KOPT-K1 (cell line): ENCODE data around the gene KSR2.

Source experiments
- H3K27ac ChIP-seq: fragments of 200-600 bp; sonication (generic); 2 replicates; pipeline ENCODE4 v1.5.1; 2016; ENCODE audit warnings: antibody characterized with exemption, mild to moderate bottlenecking, low read depth, low read length; ENCODE audit not compliant: poor library complexity, severe bottlenecking
- H3K36me3 ChIP-seq: fragments of 200-600 bp; sonication (generic); 2 replicates; pipeline ENCODE4 v1.5.1; 2017; ENCODE audit warnings: antibody characterized with exemption, mild to moderate bottlenecking, low read length, moderate library complexity; ENCODE audit not compliant: insufficient read depth
- H3K9me3 ChIP-seq: fragments of 200-600 bp; sonication (generic); 2 replicates; pipeline ENCODE4 v1.5.1; 2017; ENCODE audit warnings: antibody characterized with exemption, low read length, mild to moderate bottlenecking; ENCODE audit not compliant: insufficient read depth, poor library complexity, severe bottlenecking

Gene KSR2

DNA sequence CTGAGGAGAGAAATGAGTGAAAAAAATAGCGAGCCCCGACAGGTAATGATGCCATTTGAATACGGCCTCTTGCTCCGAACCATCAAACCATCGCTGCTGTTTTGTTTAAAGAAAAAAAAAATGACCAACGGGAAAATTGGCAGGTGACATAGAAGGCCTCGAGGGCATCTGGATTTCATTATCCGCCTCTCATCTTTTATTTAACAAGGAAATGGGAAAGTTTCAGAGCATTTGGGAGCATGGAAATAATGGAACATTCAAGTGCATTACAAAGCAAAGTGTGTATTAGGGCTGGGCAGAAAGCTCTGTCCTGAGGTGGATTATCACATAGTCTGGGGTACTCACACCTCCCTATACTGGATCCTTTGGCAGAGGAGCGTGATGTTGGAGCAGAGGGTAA is 258.7 kb downstream of the KSR2 start:
- Histone ChIP-seq H3K36me3 (no peaks in the 10 kb centered on the region), H3K27ac (no peak overlapping the region), H3K9me3 (no peaks in the 10 kb centered on the region)

DNA sequence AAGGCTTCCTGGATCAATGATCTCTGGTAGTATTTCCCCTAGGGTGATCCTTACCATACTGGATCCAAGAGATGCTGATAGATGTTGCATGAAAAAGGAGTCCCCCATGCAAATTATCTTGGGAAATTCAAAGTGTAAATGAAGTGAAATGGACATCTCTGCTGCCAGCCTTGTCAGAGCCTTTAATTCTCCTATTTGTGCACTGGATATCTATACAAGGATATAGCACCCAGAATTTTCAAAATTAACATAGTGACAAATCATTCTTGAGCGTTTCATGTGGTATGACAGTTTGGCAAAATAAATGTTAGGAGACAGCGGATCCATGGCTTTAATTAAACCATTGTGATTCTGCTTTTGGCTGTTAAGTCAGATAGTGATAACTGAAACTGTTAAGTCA is 260.9 kb downstream of the KSR2 start:
- H3K27ac ChIP-seq, result no peak overlapping the region
- no peaks in the 10 kb centered on the region for H3K9me3 ChIP-seq
- H3K36me3 ChIP-seq, result no peaks in the 10 kb centered on the region

DNA sequence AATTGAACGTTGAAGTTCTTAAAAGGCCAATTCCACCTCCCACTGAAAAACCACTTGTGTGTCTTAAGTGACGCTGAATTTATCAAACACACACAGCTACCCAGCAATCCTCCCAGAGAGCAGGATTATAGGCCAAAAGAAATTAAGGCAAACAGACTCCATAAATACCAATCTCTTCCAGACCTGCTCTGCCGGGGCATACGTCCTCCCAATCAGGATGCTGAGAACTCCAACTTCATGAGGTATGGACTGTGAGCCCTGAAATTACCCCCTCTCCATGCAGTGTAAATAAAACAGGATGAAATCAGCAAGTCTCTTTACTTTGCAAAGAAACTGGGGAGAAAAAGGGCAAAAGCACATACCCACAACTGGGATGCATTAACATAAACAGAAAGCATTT is 265.2 kb downstream of the KSR2 start:
- H3K27ac ChIP-seq, result no peak overlapping the region
- H3K9me3 ChIP-seq, result no peaks in the 10 kb centered on the region
- no peaks in the 10 kb centered on the region for H3K36me3 ChIP-seq

DNA sequence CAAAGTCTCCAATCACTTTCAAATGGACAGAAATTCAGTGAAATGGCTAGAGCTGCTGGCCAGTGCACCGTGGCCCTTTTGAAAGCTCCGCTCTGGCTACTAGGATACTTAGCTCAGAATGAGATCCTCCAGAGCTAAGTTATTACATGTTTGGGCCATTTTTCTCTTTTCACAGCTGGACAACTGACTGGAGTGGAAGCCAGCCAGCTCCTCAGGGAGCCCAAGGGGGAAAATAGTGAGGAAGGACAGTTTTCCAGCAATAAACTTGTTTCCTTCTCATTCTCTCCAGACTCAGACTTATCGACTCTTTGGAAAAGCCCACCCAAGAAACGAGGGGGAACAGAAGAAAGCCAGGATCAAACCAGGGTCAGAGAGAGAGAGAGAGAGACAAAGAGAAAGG is 266.0 kb downstream of the KSR2 start:
- Histone ChIP-seq H3K27ac (no peak overlapping the region), H3K36me3 (no peaks in the 10 kb centered on the region), H3K9me3 (no peaks in the 10 kb centered on the region)

DNA sequence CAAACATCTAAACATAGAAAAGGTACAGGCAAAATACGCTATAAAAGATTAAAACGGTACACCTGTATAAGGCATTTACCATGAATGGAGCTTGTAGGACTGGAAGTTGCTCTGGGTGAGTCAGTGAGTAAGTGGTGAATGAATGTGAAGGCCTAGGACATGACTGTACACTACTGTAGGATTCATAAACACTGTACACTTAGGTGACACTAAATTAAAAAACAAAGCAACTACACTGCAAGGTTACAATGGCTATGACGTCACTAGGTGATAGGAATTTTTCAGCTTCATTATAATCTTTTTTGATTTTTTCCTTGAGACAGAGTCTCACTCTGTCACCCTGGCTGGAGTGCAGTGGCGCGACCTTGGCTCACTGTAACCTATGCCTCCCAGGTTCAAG is 269.2 kb downstream of the KSR2 start:
- Histone ChIP-seq H3K27ac (no peak overlapping the region), H3K36me3 (no peaks in the 10 kb centered on the region), H3K9me3 (no peaks in the 10 kb centered on the region)

DNA sequence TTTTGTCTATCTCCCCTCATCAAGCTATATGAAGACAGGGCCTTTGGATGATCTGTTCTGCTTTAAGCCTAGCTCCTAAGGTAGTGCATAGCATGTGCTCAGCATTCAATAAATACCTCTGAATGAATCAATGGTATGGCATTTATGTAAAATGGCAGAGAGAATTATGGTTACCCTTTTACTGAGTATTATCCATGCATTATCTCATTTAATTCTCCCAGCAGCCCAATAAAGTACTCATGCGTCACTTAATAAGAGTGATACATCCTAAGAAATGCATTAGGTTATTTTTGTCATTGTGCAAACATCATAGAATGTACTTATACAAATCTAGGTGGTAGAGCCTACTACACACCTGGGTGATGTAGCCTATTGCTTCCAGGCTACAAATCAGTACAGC is 269.7 kb downstream of the KSR2 start:
- Histone ChIP-seq H3K27ac (no peak overlapping the region), H3K36me3 (no peaks in the 10 kb centered on the region), H3K9me3 (peaks cover 1% of the 10 kb centered on the region)

DNA sequence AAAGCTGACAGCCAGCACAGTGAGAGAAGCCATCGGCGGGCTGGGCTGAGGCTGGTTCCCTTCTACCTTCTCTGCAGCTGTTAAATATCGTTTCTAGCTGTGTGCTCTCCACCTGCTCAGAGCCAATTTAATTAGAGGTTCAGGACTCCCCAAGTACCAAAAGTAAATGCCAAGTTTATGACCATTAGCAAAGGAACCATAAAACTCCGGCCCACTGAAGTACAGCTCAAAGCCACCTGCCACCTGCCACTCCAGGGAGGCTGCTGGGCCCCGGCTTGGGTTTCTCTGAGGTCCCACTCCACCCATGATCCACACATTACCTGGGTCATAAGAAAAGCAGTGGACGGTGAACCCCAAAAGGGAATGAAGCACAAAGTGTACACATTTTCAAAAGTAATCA is 272.8 kb downstream of the KSR2 start:
- Histone ChIP-seq H3K36me3 (no peaks in the 10 kb centered on the region), H3K27ac (no peak overlapping the region), H3K9me3 (peaks cover 8% of the 10 kb centered on the region)

DNA sequence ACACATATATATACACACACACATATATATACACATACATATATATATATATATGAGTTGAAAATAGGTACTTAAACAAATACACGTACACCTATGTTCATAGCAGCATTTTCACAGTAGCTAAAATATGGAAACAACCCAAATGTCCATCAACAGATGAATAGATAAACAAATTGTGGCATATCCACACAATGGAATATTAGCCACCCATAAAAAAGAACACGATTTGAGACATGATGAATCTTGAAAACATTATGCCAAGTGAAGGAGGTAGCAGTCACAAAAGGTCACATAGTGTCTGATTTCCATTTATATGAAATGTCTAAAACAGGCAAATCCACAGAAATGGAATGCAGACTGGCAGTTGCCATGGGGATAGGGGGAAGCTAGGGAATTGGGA is 276.3 kb downstream of the KSR2 start:
- Histone ChIP-seq H3K9me3 (peaks cover 8% of the 10 kb centered on the region), H3K36me3 (no peaks in the 10 kb centered on the region), H3K27ac (no peak overlapping the region)

DNA sequence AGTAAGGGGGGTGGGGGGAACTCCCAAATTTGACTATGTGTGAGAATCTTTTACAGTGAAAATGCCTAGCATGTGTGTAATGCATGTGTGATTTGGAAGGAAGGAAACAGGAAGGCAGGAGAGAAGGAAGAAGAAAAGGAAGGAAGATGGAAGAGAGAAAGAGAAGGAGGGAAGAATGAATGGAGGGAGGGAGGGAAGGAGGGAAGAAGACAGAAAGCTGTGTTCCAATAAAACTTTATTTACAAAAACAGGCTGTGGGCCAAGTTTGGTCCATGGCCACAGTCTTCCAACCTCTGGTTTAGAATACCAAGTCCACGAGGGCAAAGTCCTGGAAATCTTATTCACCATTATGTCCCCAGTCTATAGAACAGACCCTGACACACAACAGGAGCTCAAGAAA is 278.9 kb downstream of the KSR2 start:
- Histone ChIP-seq H3K27ac (no peak overlapping the region), H3K36me3 (no peaks in the 10 kb centered on the region), H3K9me3 (peaks cover 8% of the 10 kb centered on the region)

DNA sequence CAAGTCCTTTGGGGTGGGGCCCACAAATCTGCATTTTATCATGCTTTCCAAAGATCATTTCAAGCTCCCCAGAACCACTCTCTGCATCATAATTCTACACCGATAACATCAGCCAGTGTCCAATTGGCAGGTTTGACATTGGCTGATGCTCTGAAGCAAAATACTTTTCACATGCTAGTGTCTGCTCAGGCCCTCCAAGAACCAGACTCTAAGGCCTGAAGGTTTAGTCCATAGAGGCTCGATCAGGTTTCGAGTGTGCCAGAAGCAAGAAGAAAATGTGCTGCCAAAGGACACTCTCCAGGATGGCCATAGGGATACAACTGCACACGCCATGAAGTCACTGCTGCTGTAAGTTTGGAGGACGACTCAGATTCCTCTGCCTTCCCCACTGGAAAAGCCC is 280.3 kb downstream of the KSR2 start:
- Histone ChIP-seq H3K9me3 (peaks cover 2% of the 10 kb centered on the region), H3K27ac (no peak overlapping the region), H3K36me3 (no peaks in the 10 kb centered on the region)

DNA sequence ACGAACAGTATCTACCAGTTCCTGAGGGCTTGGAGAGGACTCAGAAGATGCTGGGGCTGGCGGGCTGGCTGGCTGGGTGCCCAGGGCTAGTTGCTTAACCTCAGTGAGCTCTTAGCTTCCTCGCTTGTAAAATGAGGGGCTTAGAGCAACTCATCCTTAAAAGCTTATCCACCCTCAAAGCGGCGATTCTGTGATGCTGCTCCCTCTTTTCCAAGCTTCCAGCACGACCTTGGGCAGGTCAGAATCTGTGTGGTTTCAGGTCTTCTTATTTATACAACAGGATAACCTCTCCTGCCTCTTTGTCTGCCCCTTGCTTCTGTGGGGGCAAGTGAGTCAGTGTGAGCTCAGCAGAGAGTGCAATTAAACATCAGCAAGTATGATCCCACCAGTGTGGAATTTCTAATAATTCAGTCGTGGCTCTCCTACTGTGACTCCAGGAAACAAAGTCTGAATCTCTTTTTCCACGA is 281.8 kb downstream of the KSR2 start:
- Histone ChIP-seq H3K27ac (no peak overlapping the region), H3K9me3 (no peaks in the 10 kb centered on the region), H3K36me3 (no peaks in the 10 kb centered on the region)

DNA sequence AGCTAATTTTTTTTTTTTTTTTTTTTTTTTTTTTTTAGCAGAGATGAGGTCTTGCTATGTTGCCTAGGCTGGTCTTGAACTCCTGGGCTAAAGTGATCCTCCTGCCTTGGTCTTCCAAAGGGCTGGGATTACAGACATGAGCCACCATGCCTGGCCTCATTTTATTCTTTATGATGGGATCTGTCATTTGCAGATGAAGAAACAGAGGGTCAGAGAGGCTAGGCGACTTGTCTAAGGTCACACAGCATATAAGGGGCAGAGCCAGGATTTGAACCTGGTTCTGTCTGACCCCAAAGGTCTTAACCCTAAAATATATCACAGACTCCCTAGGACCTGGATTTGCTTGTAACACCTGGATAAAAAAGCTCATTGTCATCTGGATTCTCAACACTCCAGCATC is 282.6 kb downstream of the KSR2 start:
- Histone ChIP-seq H3K27ac (no peak overlapping the region), H3K36me3 (no peaks in the 10 kb centered on the region), H3K9me3 (no peaks in the 10 kb centered on the region)

DNA sequence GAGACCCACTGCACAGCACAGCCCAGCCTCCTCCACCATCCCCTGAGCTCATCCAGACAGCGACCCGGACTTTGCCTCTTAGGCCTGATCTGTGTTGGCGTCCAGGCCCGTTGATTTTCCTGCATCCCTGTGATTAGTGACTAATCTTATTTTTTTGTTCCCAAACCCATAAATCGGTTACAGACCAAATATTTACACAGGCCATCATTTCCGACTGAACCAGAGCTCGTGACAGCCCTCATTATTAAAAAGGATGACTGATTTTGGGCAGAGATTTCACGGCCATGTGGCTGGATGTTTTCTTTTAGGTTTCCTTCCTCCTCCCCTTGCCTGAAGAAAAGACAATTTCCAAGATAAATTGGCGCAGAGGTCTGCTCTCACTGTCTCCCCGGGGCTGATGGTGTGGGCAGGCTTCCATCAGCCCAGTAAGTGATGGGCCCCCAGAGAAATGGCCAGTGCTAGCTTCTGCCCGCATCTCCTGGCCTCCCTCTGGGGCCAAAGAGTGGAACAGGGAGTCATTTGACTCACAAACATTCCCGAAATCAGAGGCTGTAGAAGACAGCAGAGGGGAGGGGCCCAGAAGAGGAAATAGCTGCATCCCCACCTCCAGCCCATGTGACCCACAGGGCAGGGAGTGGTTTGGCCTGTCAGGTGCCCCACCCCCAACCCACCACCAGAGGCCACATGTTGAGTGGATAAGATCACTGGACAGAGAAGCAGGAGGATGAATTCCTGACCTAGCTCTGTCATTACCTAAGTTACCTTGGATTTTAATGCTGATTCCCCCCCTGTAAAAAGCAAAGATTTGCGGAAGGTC is 283.5 kb downstream of the KSR2 start:
- Histone ChIP-seq H3K36me3 (no peaks in the 10 kb centered on the region), H3K27ac (no peak overlapping the region), H3K9me3 (no peaks in the 10 kb centered on the region)

DNA sequence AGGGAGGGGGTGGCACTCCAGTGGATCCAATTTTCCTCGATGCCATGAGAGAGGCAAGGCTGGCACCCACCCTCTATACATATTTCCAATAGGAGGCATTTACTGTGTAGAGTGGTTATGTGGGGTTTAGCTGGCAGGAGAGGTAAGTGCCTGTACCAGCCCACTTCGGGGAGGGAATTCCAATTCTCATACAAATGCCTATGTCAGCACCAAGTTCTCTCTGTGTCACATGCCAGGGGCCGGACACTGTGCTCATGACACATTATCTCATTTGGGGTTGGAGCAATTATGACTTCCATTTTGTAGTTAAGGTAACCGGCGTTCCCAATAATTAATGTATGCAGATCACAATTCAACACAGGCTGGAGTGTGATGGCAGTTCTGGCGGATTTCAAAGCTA is 284.3 kb downstream of the KSR2 start:
- Histone ChIP-seq H3K27ac (no peak overlapping the region), H3K9me3 (no peaks in the 10 kb centered on the region)

DNA sequence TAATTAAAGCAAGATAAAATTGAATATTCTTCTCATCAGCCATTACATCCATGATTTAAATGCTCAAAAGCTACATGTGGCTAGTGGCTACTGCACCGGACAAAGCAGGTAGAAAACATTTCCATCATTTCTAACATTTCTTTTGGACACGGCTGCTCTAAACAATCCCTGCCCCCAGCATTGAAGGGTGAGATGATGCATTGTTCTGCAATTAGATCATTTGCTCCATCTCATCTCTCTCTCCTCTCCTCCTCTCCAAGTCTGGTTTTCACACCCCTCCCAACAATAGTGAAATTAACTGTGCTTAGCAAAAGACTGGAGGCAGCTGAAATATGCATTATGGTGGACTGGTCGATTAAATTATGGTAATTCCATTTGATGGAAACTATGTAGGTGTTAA is 288.5 kb downstream of the KSR2 start:
- H3K36me3 ChIP-seq, result no peaks in the 10 kb centered on the region
- no peak overlapping the region for H3K27ac ChIP-seq
- no peaks in the 10 kb centered on the region for H3K9me3 ChIP-seq

More for the DNA sequence above, 284.3 kb downstream of the KSR2 start:
- H3K36me3 ChIP-seq, result no peaks in the 10 kb centered on the region

DNA sequence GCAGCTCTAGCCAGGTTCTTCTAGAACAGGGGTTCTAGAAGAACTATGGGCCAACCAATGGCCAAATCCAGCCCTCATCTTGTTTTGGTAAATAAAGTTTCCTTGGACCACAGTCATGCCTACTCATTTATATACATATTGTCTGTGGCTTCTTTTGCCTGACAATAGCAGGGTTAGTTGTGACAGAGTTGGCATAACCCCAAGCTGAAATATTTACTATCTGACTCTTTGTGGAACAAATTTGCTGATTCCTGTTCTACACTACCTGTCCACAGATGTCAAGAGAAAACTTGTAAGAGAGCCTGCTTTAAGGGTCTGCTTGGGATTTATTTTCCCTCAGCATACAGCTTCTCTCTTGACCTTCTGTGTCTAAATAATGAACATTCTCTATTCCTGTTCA is 289.0 kb downstream of the KSR2 start:
- Histone ChIP-seq H3K27ac (no peak overlapping the region), H3K36me3 (no peaks in the 10 kb centered on the region), H3K9me3 (no peaks in the 10 kb centered on the region)
